HG03066 (cell line): Measurements from ENCODE around the gene EXOC6.
"Not testable (repeated sequence)": the region's sequence is repeated elsewhere in the genome, so short reads cannot be mapped to it uniquely, and the experiment has no call there.

ENCODE experiments used
- ATAC-seq: cut with Tn5 transposase; IDR thresholded peaks from one replicate; pipeline ENCODE4 v1.9.1; 2021; ENCODE audit warnings: low read depth; ENCODE audit not compliant: unreplicated experiment

Gene EXOC6

GRCh38 chr10:92873029-92873428, 24.7 kb downstream of the EXOC6 start:
- ATAC-seq, result no peak

- ATAC-seq, result no peak
Observed at GRCh38 chr10:92876509-92877036, 28.3 kb downstream of the EXOC6 start.

- no peak for ATAC-seq
Observed at GRCh38 chr10:92880233-92880861, 32.0 kb downstream of the EXOC6 start.

- ATAC-seq, result no peak
Observed at GRCh38 chr10:92880917-92881316, 32.6 kb downstream of the EXOC6 start.

- no peak for ATAC-seq
Observed at GRCh38 chr10:92886334-92886961, 38.1 kb downstream of the EXOC6 start.

- no peak for ATAC-seq
Observed at GRCh38 chr10:92890471-92890870, 42.2 kb downstream of the EXOC6 start.

- no peak for ATAC-seq
Observed at GRCh38 chr10:92891885-92892690, 43.8 kb downstream of the EXOC6 start.

GRCh38 chr10:92892691-92893054, 44.4 kb downstream of the EXOC6 start:
- ATAC-seq, result no peak

- ATAC-seq, result no peak
Observed at GRCh38 chr10:92894081-92894655, 45.8 kb downstream of the EXOC6 start.

GRCh38 chr10:92897916-92898315, 49.6 kb downstream of the EXOC6 start:
- no peak for ATAC-seq

- no peak for ATAC-seq
Observed at GRCh38 chr10:92901819-92902251, 53.5 kb downstream of the EXOC6 start.

GRCh38 chr10:92903633-92904032, 55.3 kb downstream of the EXOC6 start:
- ATAC-seq, result no peak

GRCh38 chr10:92907280-92907679, 59.0 kb downstream of the EXOC6 start:
- no peak for ATAC-seq

GRCh38 chr10:92912631-92913030, 64.3 kb downstream of the EXOC6 start:
- not testable (repeated sequence) for ATAC-seq

GRCh38 chr10:92913973-92914372, 65.7 kb downstream of the EXOC6 start:
- no peak for ATAC-seq

GRCh38 chr10:92914478-92915325, 66.4 kb downstream of the EXOC6 start:
- ATAC-seq, result peak; percentile 88

- ATAC-seq, result no peak
Observed at GRCh38 chr10:92915892-92916291, 67.6 kb downstream of the EXOC6 start.

- no peak for ATAC-seq
Observed at GRCh38 chr10:92916433-92916832, 68.1 kb downstream of the EXOC6 start.

GRCh38 chr10:92918603-92919002, 70.3 kb downstream of the EXOC6 start:
- ATAC-seq, result no peak

- ATAC-seq, result no peak
Observed at GRCh38 chr10:92920866-92921265, 72.5 kb downstream of the EXOC6 start.
